Stimulated activated CD8-positive, alpha-beta memory T cell treated with anti-CD3 and anti-CD28 coated beads, Interleukin-12 subunit alpha, Interleukin-12 subunit beta, amount 100 ng/mL, for 1 hour (primary cell): ENCODE measurements around the gene CBLN3.
A peak's percentile ranks its signal among the peaks of the same experiment; 100 is the strongest.

Experiments
- DNase-seq: peaks from one replicate; pipeline ENCODE4 v3.0.0-alpha.2; 2020; ENCODE audit warnings: low read depth

The CBLN3 gene

GRCh38 chr14:24426150-24426911 lies 3.1 kb downstream of the CBLN3 start:
- DNase-seq: no peak

DNA sequence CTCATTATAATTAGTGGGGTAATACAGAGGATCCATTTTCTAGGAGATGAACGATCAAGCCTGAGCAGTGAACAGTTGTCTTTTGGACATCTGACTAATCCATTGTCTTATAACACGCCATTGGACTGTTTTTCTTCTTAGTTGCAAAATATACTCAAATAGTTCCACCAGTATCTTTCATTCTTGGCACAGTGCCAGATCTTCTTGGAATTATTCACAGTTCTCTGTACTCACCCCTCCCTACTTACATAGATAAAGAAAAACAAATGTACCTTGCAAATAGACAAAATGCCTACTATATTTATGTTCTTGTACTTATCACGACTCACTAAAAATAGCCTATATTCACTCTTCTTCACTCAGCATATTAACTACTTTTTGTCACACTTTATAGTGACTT lies 3.8 kb downstream of the CBLN3 start:
- no peak for DNase-seq

DNA sequence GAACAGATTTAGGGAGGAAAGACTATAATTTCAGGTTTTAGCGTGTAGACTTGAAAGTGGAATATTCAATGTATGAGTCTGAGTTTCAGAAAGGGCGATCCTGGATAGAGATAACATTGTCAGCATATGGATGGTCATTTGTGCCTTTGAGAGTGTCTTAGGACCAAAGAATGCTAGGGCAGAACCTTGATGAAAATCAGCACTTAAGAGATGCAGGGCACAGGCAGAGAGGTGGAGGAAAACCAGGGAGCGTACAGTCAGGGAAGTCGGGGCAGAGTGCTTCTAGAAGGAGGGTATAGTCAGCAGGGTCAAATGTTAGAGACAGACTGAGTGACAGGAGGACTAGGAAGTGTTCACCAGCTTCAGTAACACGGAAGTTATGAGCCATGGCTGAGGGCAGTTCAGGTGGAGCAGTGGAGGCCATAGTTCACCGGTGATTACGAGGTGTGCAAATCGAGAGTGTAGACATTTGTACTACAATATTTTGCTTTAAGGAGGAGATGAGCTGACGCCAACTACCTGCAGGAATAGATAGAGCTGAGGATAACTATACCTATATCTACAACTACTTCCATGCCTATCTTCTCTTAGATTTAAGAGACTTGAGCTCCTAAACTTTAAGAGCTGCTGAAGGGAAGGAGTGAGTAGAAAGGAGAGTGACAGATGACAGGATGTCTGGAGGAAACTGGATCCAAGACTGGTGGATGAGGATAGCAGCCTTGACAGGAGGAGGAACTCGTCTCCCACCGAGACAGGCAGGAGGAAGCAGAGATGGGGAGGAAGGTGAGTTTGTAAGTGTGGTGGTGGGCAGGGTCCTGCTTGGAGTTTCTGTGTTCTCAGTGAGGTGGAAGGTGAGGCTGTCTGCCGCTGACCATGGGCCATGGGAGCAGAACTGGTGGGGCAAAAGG lies 6.5 kb downstream of the CBLN3 start:
- no peak for DNase-seq

GRCh38 chr14:24422261-24422660 lies 7.2 kb downstream of the CBLN3 start:
- DNase-seq: no peak

GRCh38 chr14:24418492-24418873 lies 11.0 kb downstream of the CBLN3 start:
- DNase-seq: no peak

- DNase-seq: no peak
Measured at GRCh38 chr14:24417832-24418491, 11.5 kb downstream of the CBLN3 start.

DNA sequence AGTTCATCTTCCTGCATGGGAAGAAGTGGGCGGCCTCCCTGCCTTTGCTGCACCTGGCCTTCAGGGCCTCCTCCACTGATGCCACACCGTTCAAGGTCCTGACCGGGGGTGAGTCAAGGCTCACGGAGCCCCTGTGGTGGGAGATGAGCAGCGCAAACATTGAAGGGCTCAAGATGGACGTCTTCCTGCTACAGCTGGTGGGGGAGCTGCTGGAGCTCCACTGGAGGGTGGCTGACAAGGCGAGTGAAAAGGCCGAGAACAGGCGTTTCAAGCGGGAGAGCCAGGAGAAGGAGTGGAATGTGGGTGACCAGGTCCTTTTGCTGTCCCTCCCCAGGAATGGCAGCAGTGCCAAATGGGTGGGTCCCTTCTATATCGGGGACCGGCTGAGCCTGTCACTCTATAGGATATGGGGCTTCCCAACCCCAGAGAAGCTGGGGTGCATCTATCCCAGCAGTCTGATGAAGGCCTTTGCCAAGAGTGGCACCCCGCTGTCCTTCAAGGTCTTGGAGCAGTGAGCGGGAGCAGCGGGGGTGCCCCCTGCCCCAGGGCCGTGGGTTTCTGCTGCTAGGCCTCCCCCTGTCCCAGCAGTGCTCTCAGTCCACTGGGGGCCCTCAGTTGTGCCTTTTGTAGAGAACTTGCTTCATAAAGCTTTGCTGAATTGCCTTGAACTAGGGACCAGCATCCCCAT lies 12.4 kb downstream of the CBLN3 start:
- DNase-seq: no peak

GRCh38 chr14:24416254-24416931 lies 13.1 kb downstream of the CBLN3 start:
- no peak for DNase-seq

GRCh38 chr14:24415421-24416253 lies 13.8 kb downstream of the CBLN3 start:
- no peak for DNase-seq

GRCh38 chr14:24414732-24415420 lies 14.6 kb downstream of the CBLN3 start:
- DNase-seq: no peak

GRCh38 chr14:24414077-24414476 lies 15.4 kb downstream of the CBLN3 start:
- no peak for DNase-seq

DNA sequence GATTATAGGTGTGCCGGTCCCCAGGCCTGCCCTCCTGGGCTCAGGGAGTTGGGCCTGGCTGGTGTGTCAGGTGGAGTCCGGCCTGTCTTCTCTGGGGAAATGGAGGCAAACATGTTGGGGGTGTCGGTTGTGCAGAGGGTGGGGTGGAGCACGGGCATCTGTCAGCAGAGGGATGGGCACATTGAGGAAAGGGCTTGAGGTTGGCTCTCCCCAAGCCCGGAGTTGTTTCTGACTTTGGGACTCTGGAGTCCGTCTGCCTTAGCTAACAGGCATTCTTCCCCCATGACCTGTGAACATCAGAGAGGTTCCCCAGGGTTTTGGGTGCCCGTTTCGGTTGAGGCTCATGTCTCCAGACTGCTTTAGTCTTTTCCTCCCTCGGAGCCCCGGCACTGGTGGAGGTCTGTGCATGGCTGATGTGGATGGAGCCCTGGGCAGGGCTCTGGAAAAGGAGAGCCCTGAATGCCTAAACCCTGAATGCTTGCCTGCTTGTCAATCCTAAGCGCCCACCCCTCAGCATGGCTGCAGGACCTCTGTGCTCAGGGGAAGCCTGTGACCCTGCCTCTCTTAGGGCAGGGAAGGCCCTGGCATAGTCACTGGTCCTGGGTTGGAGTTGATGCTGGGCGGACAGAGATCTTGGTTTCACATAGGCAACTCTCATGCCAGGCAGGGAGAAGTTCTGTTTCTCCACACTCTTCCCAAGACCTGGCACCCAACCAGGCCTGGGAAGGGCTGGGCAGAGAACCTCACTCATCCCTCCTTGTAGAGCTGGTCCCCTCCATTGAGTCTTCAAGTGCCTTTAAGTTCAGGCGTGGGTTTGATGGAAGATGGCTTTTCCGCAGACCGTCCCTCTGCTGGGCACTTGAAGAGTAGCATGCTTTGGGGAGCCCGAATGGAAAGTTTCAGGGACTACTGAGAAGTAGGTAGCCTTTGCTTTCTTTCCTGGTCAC lies 17.8 kb downstream of the CBLN3 start:
- DNase-seq: peak; percentile 11

GRCh38 chr14:24409956-24410355 lies 19.5 kb downstream of the CBLN3 start:
- no peak for DNase-seq

GRCh38 chr14:24409192-24409591 lies 20.3 kb downstream of the CBLN3 start:
- no peak for DNase-seq

DNA sequence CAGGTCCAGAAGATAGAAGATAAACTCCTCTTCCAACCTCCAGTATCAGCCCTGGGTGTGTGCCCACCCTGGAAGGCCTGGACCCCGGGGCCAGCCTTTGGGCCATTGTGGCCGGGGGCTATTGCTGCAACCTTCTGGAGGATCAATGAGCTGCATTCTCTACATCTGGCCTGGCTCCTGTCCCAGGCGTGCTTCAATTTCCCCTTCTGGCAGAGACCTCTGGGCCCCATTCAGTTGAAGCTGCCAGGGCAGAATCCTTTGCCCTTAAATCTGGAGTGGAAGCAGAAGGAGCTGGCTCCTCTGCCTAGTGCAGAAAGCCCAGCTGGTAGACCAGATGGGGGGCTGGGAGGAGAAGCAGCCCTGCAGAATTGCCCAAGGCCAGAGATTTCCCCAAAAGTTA lies 20.7 kb downstream of the CBLN3 start:
- DNase-seq: no peak

DNA sequence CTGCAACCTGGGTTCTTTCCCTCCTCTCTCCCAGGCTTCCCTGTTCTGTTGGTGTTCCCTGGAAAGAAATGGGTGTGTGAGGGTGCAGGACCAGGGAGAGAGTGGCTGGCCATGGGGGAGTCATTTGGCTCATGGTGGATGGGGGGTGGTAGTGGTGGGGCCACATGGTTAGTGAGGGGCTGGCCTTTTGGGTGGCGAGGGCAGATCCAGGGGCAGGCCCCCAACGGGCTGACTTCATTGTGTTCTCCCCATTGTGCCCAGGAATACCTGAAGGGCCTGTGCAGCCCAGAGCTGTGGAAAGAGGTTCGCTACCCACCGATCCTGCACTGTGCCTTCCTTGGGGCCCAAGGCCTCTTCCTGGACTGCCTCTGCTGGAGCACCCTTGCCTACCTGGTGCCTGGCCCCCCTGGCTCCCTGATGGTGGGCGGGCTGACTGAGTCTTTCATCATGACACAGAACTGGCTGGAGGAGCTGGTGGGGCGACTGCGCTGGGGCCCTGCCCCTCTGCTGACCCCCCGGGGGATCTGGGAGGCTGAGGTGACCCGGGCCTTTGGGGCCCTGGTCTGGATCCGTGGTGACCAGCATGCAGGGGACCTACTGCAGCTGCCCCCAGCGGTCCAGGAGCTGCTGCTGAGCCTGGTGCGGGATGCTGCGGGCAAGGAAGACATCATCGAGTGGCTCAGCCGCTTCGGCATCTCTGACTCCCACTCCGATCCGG lies 21.7 kb downstream of the CBLN3 start:
- DNase-seq: no peak

DNA sequence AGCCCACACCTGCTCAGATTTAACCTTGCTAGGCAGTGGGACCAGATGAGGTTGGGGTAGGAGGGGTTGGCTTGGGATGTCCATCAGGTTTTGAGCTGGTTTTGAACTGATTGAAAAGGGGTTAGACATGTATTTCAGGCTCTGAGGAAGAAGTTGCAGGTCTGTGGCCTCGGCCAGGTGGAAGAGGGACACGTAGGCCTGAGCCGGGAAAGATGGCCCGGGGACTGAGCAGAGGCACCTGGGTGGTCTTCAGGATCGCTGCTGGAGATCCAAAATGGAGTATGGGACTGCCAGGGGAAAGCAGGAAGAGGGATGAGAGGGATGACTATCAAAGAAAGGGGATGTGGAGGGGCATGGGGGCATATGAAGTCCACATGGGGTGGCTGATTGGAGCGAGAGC lies 23.1 kb downstream of the CBLN3 start:
- DNase-seq: no peak

DNA sequence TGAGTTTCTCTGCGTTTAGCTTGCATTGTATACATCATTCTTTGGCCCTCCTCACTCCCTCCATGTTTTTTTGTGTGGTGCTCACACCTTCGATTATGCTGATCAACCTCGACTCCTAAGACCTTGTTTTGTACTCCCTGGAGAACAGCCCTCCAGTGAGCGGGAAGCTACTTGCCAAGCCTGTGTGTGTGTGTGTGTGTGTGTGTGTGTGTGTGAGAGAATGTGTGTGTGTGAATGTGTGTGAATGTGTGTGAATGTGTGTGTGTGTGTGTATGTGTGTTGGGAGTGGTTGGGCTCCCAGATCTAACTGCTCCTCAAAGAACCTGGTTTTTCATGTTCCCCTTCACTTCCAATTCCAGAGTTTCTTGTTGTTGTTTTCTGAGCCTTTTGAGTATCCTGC lies 24.7 kb downstream of the CBLN3 start:
- DNase-seq: no peak
